ENCODE measurements around the gene LZIC. TPM values are rescaled to one million over a fixed set of nuclear protein-coding genes. Genes with fewer than 3 reads are reported as not detected.

Gene LZIC
- total RNA-seq, 1 experiment from 2014 or later, result 19.8 TPM

DNA sequence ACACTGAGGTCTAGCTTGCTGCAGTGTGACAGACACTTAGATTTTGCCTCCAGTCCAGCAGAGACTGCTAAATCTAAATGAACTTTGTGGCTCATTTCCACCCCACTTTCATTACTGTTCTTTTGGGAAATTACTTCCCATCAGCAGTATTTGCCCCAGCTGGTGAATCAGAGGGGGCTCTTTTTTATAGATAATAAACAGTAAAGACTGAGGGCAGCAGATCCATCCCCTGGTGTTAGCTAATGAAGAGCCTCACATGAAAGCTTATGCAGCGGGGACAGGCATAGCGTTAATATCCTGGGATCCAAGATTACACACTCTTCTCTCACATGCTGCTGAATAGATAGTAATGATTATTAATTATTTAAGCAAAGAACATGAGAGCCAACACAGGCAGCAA, 26.7 kb downstream of the LZIC start:
- intact Hi-C loops (cut with micrococcal nuclease; ENCODE audit: unreplicated experiment), result no loop called here
- peaks cover 21% of the 10 kb centered on the region for H3K4me1 Mint-ChIP-seq (ENCODE audit: low read depth, unreplicated experiment)
- H3K27me3 Mint-ChIP-seq (ENCODE audit: unreplicated experiment), result peaks cover 14% of the 10 kb centered on the region
- H3K4me3 Mint-ChIP-seq (ENCODE audit: low read depth, unreplicated experiment), result no peak overlapping the region
- BruUV-seq (replicated peaks), result no TSS peak
- no peak for DNase-seq
- CTCF ChIA-PET, result interaction anchor here (1.2 kb wide), 1 partner anchor 132 kb away, joined by 5 read pairs; no protein-coding TSS in a partner anchor
- H3K36me3 Mint-ChIP-seq (ENCODE audit: insufficient read depth, unreplicated experiment), result no peaks in the 10 kb centered on the region
- TF ChIP-seq, protein P1, sequence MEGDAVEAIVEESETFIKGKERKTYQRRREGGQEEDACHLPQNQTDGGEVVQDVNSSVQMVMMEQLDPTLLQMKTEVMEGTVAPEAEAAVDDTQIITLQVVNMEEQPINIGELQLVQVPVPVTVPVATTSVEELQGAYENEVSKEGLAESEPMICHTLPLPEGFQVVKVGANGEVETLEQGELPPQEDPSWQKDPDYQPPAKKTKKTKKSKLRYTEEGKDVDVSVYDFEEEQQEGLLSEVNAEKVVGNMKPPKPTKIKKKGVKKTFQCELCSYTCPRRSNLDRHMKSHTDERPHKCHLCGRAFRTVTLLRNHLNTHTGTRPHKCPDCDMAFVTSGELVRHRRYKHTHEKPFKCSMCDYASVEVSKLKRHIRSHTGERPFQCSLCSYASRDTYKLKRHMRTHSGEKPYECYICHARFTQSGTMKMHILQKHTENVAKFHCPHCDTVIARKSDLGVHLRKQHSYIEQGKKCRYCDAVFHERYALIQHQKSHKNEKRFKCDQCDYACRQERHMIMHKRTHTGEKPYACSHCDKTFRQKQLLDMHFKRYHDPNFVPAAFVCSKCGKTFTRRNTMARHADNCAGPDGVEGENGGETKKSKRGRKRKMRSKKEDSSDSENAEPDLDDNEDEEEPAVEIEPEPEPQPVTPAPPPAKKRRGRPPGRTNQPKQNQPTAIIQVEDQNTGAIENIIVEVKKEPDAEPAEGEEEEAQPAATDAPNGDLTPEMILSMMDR (IDR thresholded peaks at IDR 0.05; ENCODE audit: unreplicated experiment), result no peak
- H3K27ac Mint-ChIP-seq (ENCODE audit: unreplicated experiment), result no peak overlapping the region
- no peaks in the 10 kb centered on the region for H3K9me3 Mint-ChIP-seq (ENCODE audit: low read depth, unreplicated experiment)

DNA sequence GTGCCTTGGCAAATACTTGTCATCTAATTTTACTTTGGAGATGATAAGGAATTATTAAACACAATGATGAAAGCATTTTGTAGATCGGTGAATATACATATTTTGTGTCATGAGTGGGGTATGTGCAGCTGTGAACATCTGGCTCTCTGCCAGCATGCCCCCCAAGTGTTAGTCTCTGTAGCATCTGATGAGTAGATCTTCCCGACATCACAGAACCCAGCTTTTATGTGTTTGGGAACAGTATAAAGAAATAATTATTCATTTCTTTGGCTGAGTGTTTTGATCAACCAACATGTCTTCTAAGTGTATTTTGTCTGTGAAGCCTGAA, 28.6 kb downstream of the LZIC start:
- Mint-ChIP-seq H3K36me3 (ENCODE audit: insufficient read depth, unreplicated experiment) (peaks cover 15% of the 10 kb centered on the region), H3K4me1 (ENCODE audit: low read depth, unreplicated experiment) (peaks cover 21% of the 10 kb centered on the region), H3K4me3 (ENCODE audit: low read depth, unreplicated experiment) (no peak overlapping the region), H3K27me3 (ENCODE audit: unreplicated experiment) (peaks cover 14% of the 10 kb centered on the region), H3K27ac (ENCODE audit: unreplicated experiment) (no peak overlapping the region), H3K9me3 (ENCODE audit: low read depth, unreplicated experiment) (no peaks in the 10 kb centered on the region)
- TF ChIP-seq, protein P1 (IDR thresholded peaks at IDR 0.05; ENCODE audit: unreplicated experiment), result no peak
- BruUV-seq (replicated peaks), result no TSS peak
- intact Hi-C loops (cut with micrococcal nuclease; ENCODE audit: unreplicated experiment), result loop anchor here (1.0 kb wide), 1 partner anchor 39 kb away; no protein-coding TSS in a partner anchor
- no peak for DNase-seq
- CTCF ChIA-PET, result interaction anchor here (0.7 to 1.3 kb wide), 5 partner anchors 14 to 425 kb away, joined by 3 to 11 read pairs (median 5); no protein-coding TSS in a partner anchor

DNA sequence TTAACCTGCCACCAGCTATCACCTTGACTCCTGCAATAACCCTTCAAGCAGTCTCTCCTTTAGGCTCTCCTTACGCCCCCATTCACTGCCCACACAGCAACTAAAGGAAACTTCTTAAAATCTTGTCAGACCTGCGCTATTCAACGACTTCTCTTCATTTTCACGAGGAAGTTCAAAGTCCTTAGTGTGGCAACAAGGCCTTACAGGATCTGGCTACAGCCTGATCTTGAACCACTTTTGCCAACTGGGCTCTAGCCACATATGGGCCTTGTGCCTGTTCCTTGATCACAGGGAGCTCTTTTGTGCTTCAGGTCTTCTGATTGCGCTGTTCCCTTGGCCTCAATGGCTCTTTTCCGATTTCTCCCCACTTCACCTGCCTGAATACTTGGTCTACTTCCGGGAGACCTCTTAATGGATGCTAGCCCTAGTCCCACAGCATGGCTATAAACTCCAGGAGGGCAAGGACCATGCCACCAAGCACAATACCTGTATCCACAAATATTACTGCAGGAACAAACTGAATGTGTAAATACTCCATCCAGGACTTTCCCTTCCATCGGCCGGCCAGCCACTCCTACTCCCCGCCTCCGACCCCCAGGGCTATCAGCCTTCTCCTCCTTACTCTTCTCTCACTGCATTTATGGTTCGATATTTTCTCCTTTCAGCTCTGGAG, 30.8 kb downstream of the LZIC start:
- BruUV-seq (replicated peaks), result no TSS peak
- no peak overlapping the region for H3K27ac Mint-ChIP-seq (ENCODE audit: unreplicated experiment)
- peak overlapping the region; percentile 24 for H3K4me3 Mint-ChIP-seq (ENCODE audit: low read depth, unreplicated experiment)
- TF ChIP-seq, protein P1 (IDR thresholded peaks at IDR 0.05; ENCODE audit: unreplicated experiment), result no peak
- no peak for DNase-seq
- H3K36me3 Mint-ChIP-seq (ENCODE audit: insufficient read depth, unreplicated experiment), result peaks cover 22% of the 10 kb centered on the region
- intact Hi-C loops (cut with micrococcal nuclease; ENCODE audit: unreplicated experiment), result no loop called here
- H3K4me1 Mint-ChIP-seq (ENCODE audit: low read depth, unreplicated experiment), result peaks cover 41% of the 10 kb centered on the region
- CTCF ChIA-PET, result no interaction called here
- no peaks in the 10 kb centered on the region for H3K9me3 Mint-ChIP-seq (ENCODE audit: low read depth, unreplicated experiment)
- H3K27me3 Mint-ChIP-seq (ENCODE audit: unreplicated experiment), result no peaks in the 10 kb centered on the region

DNA sequence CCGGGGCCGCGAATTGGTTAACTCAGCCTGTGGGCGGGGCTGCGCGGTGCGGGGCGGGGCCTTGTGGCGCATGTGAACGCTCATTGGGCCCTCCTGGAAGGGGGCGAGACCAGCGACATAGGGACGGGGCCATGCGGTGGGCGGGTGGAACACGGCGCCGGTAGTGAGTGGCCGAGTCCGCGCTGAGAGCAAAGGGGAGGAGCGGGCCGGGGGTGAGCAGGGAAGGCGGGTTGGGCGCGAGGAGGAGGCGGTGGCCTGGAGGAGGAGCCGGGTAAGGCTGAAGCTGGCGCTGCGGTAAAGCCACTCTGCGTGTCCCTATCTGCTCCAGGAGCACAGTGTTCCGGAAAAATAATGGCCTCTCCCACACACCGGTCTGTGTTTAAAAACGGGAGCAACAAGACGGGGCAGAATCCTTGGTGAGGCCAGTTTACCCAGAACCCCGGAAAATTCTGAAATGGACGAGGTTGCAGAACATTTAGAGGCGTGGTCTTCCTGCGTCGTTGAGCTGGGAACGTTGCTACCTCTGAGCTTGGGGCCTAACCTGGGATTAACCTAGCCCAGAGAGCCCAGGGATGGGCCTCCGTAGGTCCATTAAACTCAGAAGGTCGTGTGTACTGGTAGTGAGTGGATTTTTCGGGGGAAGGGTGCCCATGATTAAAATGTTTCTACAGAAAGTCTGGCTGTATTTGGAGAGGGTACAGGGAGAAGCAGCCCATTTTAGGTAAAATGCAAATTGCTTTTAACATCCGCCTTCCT, 32.6 kb downstream of the LZIC start:
- H3K9me3 Mint-ChIP-seq (ENCODE audit: low read depth, unreplicated experiment), result no peaks in the 10 kb centered on the region
- TF ChIP-seq, protein P1 (IDR thresholded peaks at IDR 0.05; ENCODE audit: unreplicated experiment), result no peak
- H3K4me3 Mint-ChIP-seq (ENCODE audit: low read depth, unreplicated experiment), result peak overlapping the region; percentile 89
- BruUV-seq (replicated peaks), result no TSS peak
- intact Hi-C loops (cut with micrococcal nuclease; ENCODE audit: unreplicated experiment), result no loop called here
- CTCF ChIA-PET, result interaction anchor here (0.6 to 1.2 kb wide), 2 partner anchors 32 to 58 kb away, joined by 4 to 6 read pairs; no protein-coding TSS in a partner anchor
- H3K36me3 Mint-ChIP-seq (ENCODE audit: insufficient read depth, unreplicated experiment), result peaks cover 22% of the 10 kb centered on the region
- H3K27me3 Mint-ChIP-seq (ENCODE audit: unreplicated experiment), result no peaks in the 10 kb centered on the region
- DNase-seq, result peak; percentile 99
- peak overlapping the region; percentile 88 for H3K27ac Mint-ChIP-seq (ENCODE audit: unreplicated experiment)
- peaks cover 43% of the 10 kb centered on the region for H3K4me1 Mint-ChIP-seq (ENCODE audit: low read depth, unreplicated experiment)
